ENCODE measurements around the gene RAPH1.
"Not testable (repeated sequence)": the region's sequence is repeated elsewhere in the genome, so short reads cannot be mapped to it uniquely, and the experiment has no call there.

Gene RAPH1

GRCh38 chr2:203547356-203547755 lies 12.3 kb upstream of the RAPH1 start:
- DNase-seq: no peak

GRCh38 chr2:203544402-203544801 lies 9.3 kb upstream of the RAPH1 start:
- DNase-seq: no peak

GRCh38 chr2:203543898-203544328 lies 8.8 kb upstream of the RAPH1 start:
- DNase-seq: no peak

- DNase-seq: not testable (repeated sequence)
These were observed 5.5 kb upstream of the RAPH1 start for GRCh38 chr2:203540598-203540997.

GRCh38 chr2:203538237-203538636 lies 3.1 kb upstream of the RAPH1 start:
- DNase-seq: not testable (repeated sequence)

GRCh38 chr2:203536586-203536951 lies 1.5 kb upstream of the RAPH1 start:
- not testable (repeated sequence) for DNase-seq

GRCh38 chr2:203535784-203536585 lies 884 bp upstream of the RAPH1 start:
- no peak for DNase-seq

GRCh38 chr2:203534621-203535077 lies 452 bp downstream of the RAPH1 start:
- DNase-seq: peak; percentile 51

- DNase-seq: peak; percentile 61
These were observed 1.2 kb downstream of the RAPH1 start for GRCh38 chr2:203533676-203534591.

- DNase-seq: peak; percentile 70
These were observed 2.0 kb downstream of the RAPH1 start for GRCh38 chr2:203532957-203533658.

GRCh38 chr2:203527719-203528118 lies 7.4 kb downstream of the RAPH1 start:
- no peak for DNase-seq

- not testable (repeated sequence) for DNase-seq
These were observed 21.8 kb downstream of the RAPH1 start for GRCh38 chr2:203513268-203513667.

GRCh38 chr2:203510941-203511305 lies 24.2 kb downstream of the RAPH1 start:
- no peak for DNase-seq

- no peak for DNase-seq
These were observed 24.7 kb downstream of the RAPH1 start for GRCh38 chr2:203510256-203510940.

GRCh38 chr2:203503460-203503859 lies 31.6 kb downstream of the RAPH1 start:
- DNase-seq: not testable (repeated sequence)

GRCh38 chr2:203501873-203502272 lies 33.2 kb downstream of the RAPH1 start:
- DNase-seq: no peak

- no peak for DNase-seq
These were observed 34.1 kb downstream of the RAPH1 start for GRCh38 chr2:203500951-203501350.

GRCh38 chr2:203500297-203500696 lies 34.8 kb downstream of the RAPH1 start:
- DNase-seq: no peak

GRCh38 chr2:203498161-203498560 lies 36.9 kb downstream of the RAPH1 start:
- DNase-seq: peak; percentile 34

GRCh38 chr2:203492965-203493364 lies 42.1 kb downstream of the RAPH1 start:
- no peak for DNase-seq

- no peak for DNase-seq
These were observed 44.7 kb downstream of the RAPH1 start for GRCh38 chr2:203490391-203490790.

- DNase-seq: no peak
These were observed 45.6 kb downstream of the RAPH1 start for GRCh38 chr2:203489531-203489930.
